PC-9 (cell line): ENCODE results near the gene IGFBP4.

Source experiments
- EZH2 ChIP-seq: fragments of 200-600 bp; sonication (generic); IDR thresholded peaks from 2 replicates; pipeline ENCODE4 v1.8.0; 2017; ENCODE audit warnings: antibody characterized with exemption, low read depth
- TF ChIP-seq, protein P1 (sequence below): fragments of 200-600 bp; sonication (generic); conservative IDR thresholded peaks from 2 replicates; pipeline ENCODE4 v1.6.1; 2017; ENCODE audit warnings: mixed run types, antibody characterized with exemption, mild to moderate bottlenecking, moderate library complexity

DNA sequence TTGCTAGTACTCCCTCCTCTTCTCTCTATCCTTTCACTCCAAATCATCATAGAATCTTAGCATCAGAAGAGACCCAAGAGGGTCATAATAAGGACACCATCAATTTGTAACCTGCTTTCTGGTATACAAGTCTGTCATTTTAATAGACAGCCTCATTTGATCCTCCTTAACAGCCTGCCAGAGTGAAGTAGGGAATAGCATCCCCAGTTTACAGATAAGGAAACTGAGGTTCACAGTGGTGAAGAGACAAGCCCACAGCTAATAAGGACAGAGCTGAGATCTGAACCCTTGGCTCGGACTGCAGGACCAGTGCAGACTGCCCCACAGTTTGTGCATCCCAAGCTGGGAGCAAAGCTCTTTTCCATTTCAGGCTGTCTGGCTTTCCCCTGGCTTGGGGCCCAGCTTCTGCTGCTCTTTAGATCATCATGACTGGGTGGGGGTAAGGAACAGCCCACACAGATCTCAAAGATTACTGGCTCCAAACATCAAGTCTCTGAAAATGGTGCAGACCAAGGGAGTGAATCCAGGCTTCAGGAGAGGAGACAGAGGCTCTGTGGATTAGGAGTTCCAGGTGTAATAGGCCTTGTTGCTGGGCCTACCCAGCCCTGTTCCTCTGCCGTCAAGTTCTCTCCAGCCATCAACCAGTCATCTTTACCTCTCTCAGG lies 10.3 kb upstream of the IGFBP4 start:
- TF ChIP-seq, protein P1, sequence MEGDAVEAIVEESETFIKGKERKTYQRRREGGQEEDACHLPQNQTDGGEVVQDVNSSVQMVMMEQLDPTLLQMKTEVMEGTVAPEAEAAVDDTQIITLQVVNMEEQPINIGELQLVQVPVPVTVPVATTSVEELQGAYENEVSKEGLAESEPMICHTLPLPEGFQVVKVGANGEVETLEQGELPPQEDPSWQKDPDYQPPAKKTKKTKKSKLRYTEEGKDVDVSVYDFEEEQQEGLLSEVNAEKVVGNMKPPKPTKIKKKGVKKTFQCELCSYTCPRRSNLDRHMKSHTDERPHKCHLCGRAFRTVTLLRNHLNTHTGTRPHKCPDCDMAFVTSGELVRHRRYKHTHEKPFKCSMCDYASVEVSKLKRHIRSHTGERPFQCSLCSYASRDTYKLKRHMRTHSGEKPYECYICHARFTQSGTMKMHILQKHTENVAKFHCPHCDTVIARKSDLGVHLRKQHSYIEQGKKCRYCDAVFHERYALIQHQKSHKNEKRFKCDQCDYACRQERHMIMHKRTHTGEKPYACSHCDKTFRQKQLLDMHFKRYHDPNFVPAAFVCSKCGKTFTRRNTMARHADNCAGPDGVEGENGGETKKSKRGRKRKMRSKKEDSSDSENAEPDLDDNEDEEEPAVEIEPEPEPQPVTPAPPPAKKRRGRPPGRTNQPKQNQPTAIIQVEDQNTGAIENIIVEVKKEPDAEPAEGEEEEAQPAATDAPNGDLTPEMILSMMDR, result no peak
- TF ChIP-seq EZH2, result no peak
